Measurements from ENCODE around the gene STX18.

STX18 gene

GRCh38 chr4:4395849-4396627, 145.8 kb downstream of the STX18 start:
- no peak for DNase-seq

DNA sequence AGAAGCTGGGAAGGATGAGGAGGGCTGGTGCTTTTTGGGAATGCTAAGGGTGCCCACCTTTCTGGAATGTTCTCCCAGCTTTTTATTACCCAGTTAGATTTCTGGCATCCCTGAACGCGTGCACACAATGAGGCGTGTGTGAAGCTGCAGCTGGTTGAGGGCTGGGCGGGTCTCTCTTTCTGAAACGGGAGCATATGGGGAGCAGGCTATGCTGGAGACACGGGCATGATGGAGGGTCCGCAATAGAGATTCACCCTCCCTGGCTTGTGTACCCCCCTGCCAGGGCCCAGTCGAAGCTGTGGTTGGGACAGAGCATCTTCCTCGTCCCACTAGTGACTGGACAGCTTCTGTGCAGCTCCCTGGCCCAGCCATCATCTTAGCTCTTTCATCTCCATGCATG, 146.5 kb downstream of the STX18 start:
- no peak for DNase-seq

GRCh38 chr4:4394644-4395043, 147.2 kb downstream of the STX18 start:
- no peak for DNase-seq

- DNase-seq = no peak
Observed at GRCh38 chr4:4392501-4393183, 149.2 kb downstream of the STX18 start.

- DNase-seq = no peak
Observed at GRCh38 chr4:4391866-4392265, 150.0 kb downstream of the STX18 start.

- DNase-seq = no peak
Observed at GRCh38 chr4:4390515-4391240, 151.2 kb downstream of the STX18 start.

GRCh38 chr4:4390046-4390445, 151.8 kb downstream of the STX18 start:
- no peak for DNase-seq

DNA sequence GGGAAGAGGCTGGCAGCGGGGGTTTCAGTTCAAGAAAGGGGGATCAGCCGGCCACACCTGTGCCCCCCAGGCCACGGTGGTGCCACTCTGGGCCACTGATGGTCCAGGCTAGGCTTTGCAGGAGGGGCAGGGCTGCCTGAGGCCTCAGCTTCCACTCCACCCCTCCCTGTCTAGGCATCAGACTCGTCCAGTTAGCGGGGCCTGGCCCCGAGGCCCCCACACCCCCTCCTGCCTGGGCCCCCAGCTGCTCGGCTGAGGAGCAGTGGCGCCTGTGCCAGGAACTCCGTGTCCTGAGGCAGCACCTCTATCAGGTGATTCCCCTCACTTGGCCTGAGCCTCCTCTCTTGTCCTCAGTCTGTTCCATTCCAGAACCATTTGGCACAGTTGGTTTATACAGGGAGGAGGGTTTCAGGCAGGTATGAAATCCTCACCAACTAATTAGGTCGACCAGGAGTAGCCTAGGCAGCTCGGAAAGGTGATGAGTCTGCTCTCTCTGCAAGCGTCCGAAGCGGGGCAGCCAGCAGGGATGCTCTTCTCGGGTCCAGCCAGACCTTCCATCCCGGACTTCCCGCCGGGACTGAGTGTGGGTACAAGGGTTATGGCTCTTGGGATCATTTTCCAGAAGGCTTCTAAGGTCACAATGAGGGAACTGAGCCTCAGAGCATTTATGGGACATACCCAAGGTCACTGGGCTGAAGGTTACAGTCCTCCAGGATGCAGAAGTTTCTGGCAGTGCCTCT, 152.8 kb downstream of the STX18 start:
- no peak for DNase-seq

DNA sequence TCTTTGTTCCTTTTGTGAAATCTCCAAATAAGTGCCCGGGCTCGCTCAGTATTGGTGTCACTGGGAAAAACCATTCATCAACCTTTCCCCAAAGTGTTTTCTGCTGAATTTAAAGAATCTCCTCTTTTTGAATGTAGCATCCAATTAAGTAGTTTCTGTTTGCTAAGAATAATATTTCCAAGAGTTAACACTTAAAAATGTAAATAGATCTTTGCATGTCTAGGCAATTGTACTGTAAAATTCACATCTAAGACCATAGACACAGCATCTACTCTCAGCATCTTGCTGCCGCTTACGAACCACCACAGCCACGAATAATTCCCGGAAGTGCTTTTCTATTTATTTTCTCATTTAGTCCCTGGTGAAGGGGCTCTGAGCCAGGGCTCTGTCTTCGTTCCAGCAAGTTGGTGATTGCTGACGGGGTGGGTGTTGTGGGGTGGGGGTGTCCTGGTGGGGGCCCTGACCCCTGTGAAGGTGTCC, 153.5 kb downstream of the STX18 start:
- DNase-seq = no peak

DNA sequence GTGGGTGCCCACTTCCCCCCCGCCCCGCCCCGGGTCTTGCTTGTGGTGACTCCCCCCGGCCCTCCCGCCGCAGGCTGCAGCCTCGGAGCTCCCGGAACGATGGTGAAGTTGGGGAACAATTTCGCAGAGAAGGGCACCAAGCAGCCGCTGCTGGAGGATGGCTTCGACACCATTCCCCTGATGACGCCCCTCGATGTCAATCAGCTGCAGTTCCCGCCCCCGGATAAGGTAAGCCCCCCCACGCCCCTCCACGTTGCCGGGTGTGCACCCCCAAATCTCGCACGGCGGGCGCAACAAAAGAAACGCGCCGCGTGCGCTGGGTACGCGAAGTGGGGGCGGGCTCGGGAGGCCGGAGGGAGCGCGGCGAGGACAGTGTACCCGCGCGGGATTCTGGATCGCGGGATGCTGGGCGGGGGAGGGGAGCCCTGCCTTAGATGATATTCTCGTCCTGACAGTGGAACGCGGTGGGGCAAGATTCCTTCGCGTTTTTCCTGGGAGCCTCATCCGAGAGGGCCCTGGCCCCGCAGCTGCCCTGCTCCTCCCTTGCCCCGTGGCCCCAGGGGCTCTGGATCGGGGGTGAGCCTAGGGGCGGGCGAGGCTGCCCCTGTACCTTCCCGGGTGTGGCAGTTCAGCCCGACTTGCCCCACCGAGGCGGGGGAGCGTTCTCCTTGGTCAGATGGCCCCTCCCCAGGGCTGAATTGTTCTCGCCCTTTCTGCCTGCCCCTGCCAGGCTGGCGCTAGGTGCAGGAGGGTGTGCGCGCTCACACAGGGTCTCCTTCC, 154.1 kb downstream of the STX18 start:
- DNase-seq = no peak

DNA sequence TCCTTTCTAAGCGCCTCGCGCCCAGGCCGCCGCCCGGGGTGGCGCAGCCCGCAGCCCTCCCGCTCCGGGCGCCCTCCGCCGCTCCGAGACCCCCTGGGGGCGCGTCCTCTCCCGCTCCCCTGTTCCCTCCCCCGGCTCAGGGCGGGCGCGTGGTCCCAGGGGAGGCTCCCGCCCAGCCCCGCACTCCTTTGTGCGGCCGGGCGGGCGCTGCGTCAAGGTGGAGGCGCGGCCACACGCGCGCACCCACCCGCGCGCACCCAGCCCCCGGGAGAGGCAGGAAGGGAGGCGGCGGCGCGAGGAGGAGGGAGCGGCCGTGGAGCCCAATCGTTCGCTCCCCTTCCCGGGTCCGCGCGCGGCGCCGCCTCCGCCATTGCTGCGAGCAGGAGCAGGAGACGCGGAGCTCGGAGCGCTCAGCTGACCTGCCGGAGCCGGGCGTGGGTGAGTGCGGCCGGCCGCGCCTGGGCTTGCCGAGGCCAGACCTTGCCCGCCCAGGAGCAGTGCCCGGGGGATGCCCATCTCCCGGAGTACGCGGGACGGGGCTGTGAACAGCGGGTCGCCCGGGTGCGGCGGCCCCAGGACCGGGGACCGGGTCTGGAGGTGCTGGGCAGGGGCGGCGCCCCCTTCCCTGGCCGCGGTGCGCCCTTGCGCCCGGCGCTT, 155.0 kb downstream of the STX18 start, which contains the start of gene NSG1:
NSG1 (plus strand) TSS at position 367 of the 657 bp plus-strand sequence. CDS start 528 bp downstream, outside the sequence.
- peak; percentile 14 for DNase-seq

DNA sequence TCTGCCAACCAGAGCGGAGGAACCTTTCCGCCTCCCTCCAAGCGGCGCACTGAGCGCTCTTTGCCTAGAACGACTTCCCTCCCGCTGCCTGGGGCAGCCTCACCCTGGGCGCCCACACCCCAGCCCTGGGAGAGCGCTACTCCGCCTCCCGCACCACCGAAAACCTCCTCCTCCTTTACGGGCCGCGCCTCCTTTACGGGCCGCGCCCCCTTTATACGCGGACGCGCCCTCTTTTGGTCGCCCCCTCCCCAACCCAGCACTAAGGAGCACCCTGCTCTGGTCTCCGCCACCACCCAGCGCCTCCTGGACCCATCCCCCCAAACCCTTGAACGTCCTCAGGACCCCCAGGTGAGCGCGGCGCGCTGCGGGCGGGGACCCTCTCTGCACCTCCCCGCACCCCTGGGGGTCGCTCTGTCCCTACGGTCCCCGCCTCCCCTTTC, 155.5 kb downstream of the STX18 start:
- DNase-seq = no peak

GRCh38 chr4:4385729-4386295, 156.0 kb downstream of the STX18 start:
- DNase-seq = no peak

DNA sequence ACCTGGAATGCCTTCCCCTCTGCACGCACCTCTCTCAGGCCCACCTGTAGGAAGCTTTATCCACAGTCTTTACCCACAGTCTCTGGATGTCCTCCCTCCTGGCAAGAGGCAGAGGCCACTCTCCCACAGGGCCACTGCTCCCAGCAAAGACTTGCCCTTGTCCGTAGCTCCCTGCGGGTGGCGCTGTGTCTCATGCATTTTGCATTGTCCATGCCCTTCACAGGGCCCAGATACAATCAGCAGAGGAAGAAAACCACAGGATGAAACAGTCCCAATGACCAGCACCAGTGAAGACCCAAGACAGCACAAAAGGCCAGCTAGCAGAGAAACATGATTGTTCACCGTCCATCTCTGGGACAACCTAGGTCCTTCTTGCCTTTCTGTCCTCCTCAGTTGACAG, 157.0 kb downstream of the STX18 start:
- DNase-seq = no peak

- DNase-seq = no peak
Observed at GRCh38 chr4:4383085-4383484, 158.8 kb downstream of the STX18 start.

DNA sequence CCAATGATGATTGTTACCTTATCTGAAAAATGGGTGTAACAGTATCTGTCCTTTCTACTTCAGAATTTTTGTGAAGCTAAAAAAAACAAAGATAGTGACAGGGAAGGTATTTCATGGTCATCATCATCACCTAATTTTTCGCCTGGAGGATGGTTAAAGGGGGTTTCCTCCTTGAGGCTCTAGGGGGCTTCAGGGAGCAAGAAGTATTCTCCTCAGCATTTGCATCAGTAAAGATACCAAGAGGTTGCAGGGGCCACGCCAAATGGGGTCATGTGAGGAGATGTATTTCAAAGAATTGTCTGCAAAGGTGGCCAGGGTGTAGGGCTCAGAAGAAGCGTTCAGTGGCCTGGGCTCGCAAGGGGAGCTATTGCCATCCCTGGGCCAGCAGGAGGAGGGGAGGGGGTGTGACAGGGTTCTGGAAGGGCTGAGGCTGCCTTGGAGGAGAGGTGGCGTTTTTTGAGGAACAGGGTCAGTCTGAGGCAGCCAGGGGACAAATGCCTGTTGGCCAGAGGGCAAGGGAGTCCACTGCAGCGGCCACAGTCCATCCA, 162.2 kb downstream of the STX18 start:
- no peak for DNase-seq

- DNase-seq = no peak
Observed at GRCh38 chr4:4377732-4378460, 164.0 kb downstream of the STX18 start.

DNA sequence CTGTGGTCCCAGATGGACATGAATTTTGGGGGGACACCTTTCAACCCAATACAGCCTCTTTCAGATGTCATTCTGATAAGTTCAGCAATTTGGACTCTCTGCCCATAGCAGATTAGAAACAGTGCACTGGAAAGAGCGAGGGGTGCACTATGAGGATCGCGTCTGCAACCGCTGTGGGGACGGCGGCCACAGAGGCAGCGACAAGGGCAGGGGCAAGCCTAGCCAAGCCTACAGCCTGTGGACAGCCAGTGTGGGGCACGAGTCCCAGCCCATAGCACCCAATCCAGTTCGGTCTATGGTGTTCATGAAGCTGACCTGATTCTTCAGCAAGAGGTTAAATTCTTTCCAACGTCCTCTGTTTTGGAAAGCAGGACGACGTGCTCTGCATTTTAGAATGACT, 164.7 kb downstream of the STX18 start:
- DNase-seq = no peak

- DNase-seq = no peak
Observed at GRCh38 chr4:4376074-4376473, 165.8 kb downstream of the STX18 start.

All from activated T-cell treated with anti-CD3 and anti-CD28 coated beads for 4 hours (primary cell).